ENCODE results near the gene UFD1.

UFD1 gene

GRCh38 chr22:19496324-19496630, 17.3 kb upstream of the UFD1 start:
- TF ChIP-seq, protein P1, sequence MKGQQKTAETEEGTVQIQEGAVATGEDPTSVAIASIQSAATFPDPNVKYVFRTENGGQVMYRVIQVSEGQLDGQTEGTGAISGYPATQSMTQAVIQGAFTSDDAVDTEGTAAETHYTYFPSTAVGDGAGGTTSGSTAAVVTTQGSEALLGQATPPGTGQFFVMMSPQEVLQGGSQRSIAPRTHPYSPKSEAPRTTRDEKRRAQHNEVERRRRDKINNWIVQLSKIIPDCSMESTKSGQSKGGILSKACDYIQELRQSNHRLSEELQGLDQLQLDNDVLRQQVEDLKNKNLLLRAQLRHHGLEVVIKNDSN (IDR thresholded peaks at IDR 0.05), result no peak
- TF ChIP-seq YY1 (IDR thresholded peaks at IDR 0.05; ENCODE audit: low read depth), result no peak
- no peak for TF ChIP-seq EP300 (IDR thresholded peaks at IDR 0.05; ENCODE audit: borderline replicate concordance)
- TF ChIP-seq FOXM1 (IDR thresholded peaks at IDR 0.05; ENCODE audit: borderline replicate concordance, low read depth), result no peak
- TF ChIP-seq TCF12 (IDR thresholded peaks at IDR 0.05; ENCODE audit: low read depth), result no peak
- TF ChIP-seq CEBPB (IDR thresholded peaks at IDR 0.05), result no peak
- TF ChIP-seq CREB1 (IDR thresholded peaks at IDR 0.05; ENCODE audit: low read depth), result no peak
- TF ChIP-seq, protein P2, sequence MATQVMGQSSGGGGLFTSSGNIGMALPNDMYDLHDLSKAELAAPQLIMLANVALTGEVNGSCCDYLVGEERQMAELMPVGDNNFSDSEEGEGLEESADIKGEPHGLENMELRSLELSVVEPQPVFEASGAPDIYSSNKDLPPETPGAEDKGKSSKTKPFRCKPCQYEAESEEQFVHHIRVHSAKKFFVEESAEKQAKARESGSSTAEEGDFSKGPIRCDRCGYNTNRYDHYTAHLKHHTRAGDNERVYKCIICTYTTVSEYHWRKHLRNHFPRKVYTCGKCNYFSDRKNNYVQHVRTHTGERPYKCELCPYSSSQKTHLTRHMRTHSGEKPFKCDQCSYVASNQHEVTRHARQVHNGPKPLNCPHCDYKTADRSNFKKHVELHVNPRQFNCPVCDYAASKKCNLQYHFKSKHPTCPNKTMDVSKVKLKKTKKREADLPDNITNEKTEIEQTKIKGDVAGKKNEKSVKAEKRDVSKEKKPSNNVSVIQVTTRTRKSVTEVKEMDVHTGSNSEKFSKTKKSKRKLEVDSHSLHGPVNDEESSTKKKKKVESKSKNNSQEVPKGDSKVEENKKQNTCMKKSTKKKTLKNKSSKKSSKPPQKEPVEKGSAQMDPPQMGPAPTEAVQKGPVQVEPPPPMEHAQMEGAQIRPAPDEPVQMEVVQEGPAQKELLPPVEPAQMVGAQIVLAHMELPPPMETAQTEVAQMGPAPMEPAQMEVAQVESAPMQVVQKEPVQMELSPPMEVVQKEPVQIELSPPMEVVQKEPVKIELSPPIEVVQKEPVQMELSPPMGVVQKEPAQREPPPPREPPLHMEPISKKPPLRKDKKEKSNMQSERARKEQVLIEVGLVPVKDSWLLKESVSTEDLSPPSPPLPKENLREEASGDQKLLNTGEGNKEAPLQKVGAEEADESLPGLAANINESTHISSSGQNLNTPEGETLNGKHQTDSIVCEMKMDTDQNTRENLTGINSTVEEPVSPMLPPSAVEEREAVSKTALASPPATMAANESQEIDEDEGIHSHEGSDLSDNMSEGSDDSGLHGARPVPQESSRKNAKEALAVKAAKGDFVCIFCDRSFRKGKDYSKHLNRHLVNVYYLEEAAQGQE (IDR thresholded peaks at IDR 0.05; ENCODE audit: low read depth), result no peak
- TF ChIP-seq NFIC (IDR thresholded peaks at IDR 0.05), result no peak
- no peak for TF ChIP-seq TAF1 (IDR thresholded peaks at IDR 0.05; ENCODE audit: low read depth)
- no peak for TF ChIP-seq EGR1 (IDR thresholded peaks at IDR 0.05)
- TF ChIP-seq TEAD4 (IDR thresholded peaks at IDR 0.05), result no peak
- TF ChIP-seq RAD21 (IDR thresholded peaks at IDR 0.05; ENCODE audit: low read depth), result no peak
- no peak for TF ChIP-seq MAX (IDR thresholded peaks at IDR 0.05)
- TF ChIP-seq ZBTB7A (IDR thresholded peaks at IDR 0.05; ENCODE audit: low read depth), result no peak

DNA sequence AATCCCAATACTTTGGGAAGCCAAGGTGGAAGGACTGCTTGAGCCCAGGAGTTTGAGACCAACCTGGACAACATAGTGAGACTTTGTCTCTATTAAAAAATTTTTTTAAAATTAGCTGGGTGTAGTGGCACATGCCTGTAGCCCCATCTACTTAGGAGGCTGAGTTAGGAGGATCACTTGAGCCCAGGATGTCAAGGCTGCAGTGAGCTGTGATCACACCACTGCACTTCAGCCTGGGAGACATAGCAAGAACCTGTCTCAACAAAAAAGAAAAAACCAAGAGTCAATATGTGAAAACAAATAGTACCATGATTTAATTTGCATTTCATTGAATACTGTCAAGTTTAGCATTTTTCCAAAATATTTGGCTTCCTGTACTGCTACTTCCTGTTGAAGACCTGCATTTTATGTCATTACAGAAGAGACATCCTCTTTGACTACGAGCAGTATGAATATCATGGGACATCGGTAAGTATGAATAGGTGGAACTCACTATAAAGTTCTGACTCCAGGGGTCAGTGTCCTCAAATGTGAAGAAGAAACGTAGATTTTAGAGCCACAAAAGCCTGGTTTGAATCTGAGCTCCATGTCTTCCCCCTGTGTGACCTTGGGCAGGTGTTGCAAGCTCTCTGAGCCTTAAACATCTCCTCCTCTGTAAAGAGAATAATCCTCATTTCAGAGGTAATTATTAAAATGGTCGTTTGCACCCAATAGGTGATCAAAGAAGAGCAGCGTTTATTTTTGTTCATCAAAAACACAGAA, 16.8 kb upstream of the UFD1 start:
- TF ChIP-seq, protein P2 (IDR thresholded peaks at IDR 0.05; ENCODE audit: low read depth), result no peak
- TF ChIP-seq ZBTB7A (IDR thresholded peaks at IDR 0.05; ENCODE audit: low read depth) (no peak), FOXM1 (IDR thresholded peaks at IDR 0.05; ENCODE audit: borderline replicate concordance, low read depth) (no peak), TCF12 (IDR thresholded peaks at IDR 0.05; ENCODE audit: low read depth) (no peak), NFIC (IDR thresholded peaks at IDR 0.05) (no peak), EGR1 (IDR thresholded peaks at IDR 0.05) (no peak), YY1 (IDR thresholded peaks at IDR 0.05; ENCODE audit: low read depth) (no peak), RAD21 (IDR thresholded peaks at IDR 0.05; ENCODE audit: low read depth) (no peak), CREB1 (IDR thresholded peaks at IDR 0.05; ENCODE audit: low read depth) (no peak), MAX (IDR thresholded peaks at IDR 0.05) (no peak), TAF1 (IDR thresholded peaks at IDR 0.05; ENCODE audit: low read depth) (no peak), CEBPB (IDR thresholded peaks at IDR 0.05) (no peak), TEAD4 (IDR thresholded peaks at IDR 0.05) (no peak), EP300 (IDR thresholded peaks at IDR 0.05; ENCODE audit: borderline replicate concordance) (no peak)
- TF ChIP-seq, protein P1 (IDR thresholded peaks at IDR 0.05), result no peak

GRCh38 chr22:19494676-19495173, 15.7 kb upstream of the UFD1 start:
- TF ChIP-seq MAX (IDR thresholded peaks at IDR 0.05) (no peak), TAF1 (IDR thresholded peaks at IDR 0.05; ENCODE audit: low read depth) (no peak), EP300 (IDR thresholded peaks at IDR 0.05; ENCODE audit: borderline replicate concordance) (no peak), CREB1 (IDR thresholded peaks at IDR 0.05; ENCODE audit: low read depth) (no peak), TEAD4 (IDR thresholded peaks at IDR 0.05) (no peak), YY1 (IDR thresholded peaks at IDR 0.05; ENCODE audit: low read depth) (no peak), TCF12 (IDR thresholded peaks at IDR 0.05; ENCODE audit: low read depth) (no peak), NFIC (IDR thresholded peaks at IDR 0.05) (no peak), EGR1 (IDR thresholded peaks at IDR 0.05) (no peak), ZBTB7A (IDR thresholded peaks at IDR 0.05; ENCODE audit: low read depth) (no peak), CEBPB (IDR thresholded peaks at IDR 0.05) (no peak), RAD21 (IDR thresholded peaks at IDR 0.05; ENCODE audit: low read depth) (no peak)
- TF ChIP-seq, protein P2 (IDR thresholded peaks at IDR 0.05; ENCODE audit: low read depth), result no peak
- TF ChIP-seq, protein P1 (IDR thresholded peaks at IDR 0.05), result no peak
